Breast epithelium (tissue), 4 donors: ENCODE data around the gene CFAP20DC. TPM values are rescaled to one million over a fixed set of nuclear protein-coding genes. Genes with fewer than 3 reads are reported as not detected.
"Not testable (repeated sequence)": the region's sequence is repeated elsewhere in the genome, so short reads cannot be mapped to it uniquely, and the experiment has no call there.

Source experiments
- DNase-seq, 2 donors: peaks; one replicate each; pipeline ENCODE4 v3.0.0-alpha.2; 2019; ENCODE audit warnings: low spot score in 2 of 2
- H3K27ac ChIP-seq, 2 donors: fragments of 200-600 bp; sonication (generic) in 1 of 2; one replicate each; pipeline ENCODE4 v1.5.1; 2016 to 2019; ENCODE audit warnings: mild to moderate bottlenecking in 1 of 2
- H3K27me3 ChIP-seq, 2 donors: fragments of 200-600 bp; sonication (generic) in 1 of 2; one replicate each; pipeline versions ENCODE4 v1.5.1 to v1.6.0; 2017 to 2019; ENCODE audit warnings: control low read depth in 1 of 2, mild to moderate bottlenecking in 1 of 2
- H3K36me3 ChIP-seq: fragments of 200-600 bp; one replicate; pipeline ENCODE4 v1.5.1; 2019
- H3K4me1 ChIP-seq, 2 donors: fragments of 200-600 bp; sonication (generic); one replicate each; pipeline ENCODE4 v1.5.1; 2016 to 2019; ENCODE audit warnings: control low read depth in 1 of 2
- H3K4me3 ChIP-seq, 3 donors: fragments of 200-600 bp; sonication (generic); 1 replicate in 2 of 3; 2 replicates in 1 of 3; pipeline ENCODE4 v1.5.1; 2016 to 2019; ENCODE audit warnings: mild to moderate bottlenecking in 3 of 3, moderate library complexity in 2 of 3
- H3K9me3 ChIP-seq, 2 donors: fragments of 200-600 bp; sonication (generic) in 1 of 2; one replicate each; pipeline ENCODE4 v1.5.1; 2016 to 2019; ENCODE audit warnings: control low read depth in 1 of 2
- CTCF ChIP-seq, 3 donors: fragments of 450-650 bp; IDR thresholded peaks; one replicate each; pipeline ENCODE4 v1.5.1; 2016 to 2017; ENCODE audit warnings: antibody characterized with exemption in 3 of 3, mild to moderate bottlenecking in 3 of 3, moderate library complexity in 3 of 3
- POLR2A ChIP-seq: fragments of 450-650 bp; IDR thresholded peaks from one replicate; pipeline ENCODE4 v1.6.1; 2016; ENCODE audit warnings: antibody characterized with exemption, mild to moderate bottlenecking, moderate library complexity
- POLR2AphosphoS5 ChIP-seq, 3 donors: sonication (generic); formaldehyde crosslinking; IDR thresholded peaks; one replicate each; pipeline ENCODE4 v1.6.1; 2017; ENCODE audit warnings: antibody characterized with exemption in 3 of 3
- intact Hi-C: fragments of 100-400 bp; cut with DNase I; formaldehyde crosslinking; loops from one replicate; pipeline ENCODE4 v1.15.1; 2023; ENCODE audit warnings: low total_unique reads
- total RNA-seq, 3 donors: library from RNA; depleted of rRNA; stranded (reverse); fragments of >200 nt; gene quantifications; one replicate each; pipeline ENCODE4 v1.1.0, GENCODE V29; 2016

The CFAP20DC gene
- total RNA-seq, 3 donors from 2014 or later, result 0.44 to 3.3 (median 2.4) TPM

- peak overlapping the region; percentile 34 to 83 for H3K27ac ChIP-seq
- no peaks in the 10 kb centered on the region for H3K9me3 ChIP-seq
- peak in 1 of 2 donors; percentile 67 for DNase-seq
- no peaks in the 10 kb centered on the region for H3K36me3 ChIP-seq
- intact Hi-C loops, result loop anchor here (5.0 kb wide), 1 partner anchor 262 kb away; no protein-coding TSS in a partner anchor
- H3K4me1 ChIP-seq, result no peaks in the 10 kb centered on the region
- H3K4me3 ChIP-seq, result no peak overlapping the region
- TF ChIP-seq POLR2A (no peak), POLR2AphosphoS5 (IDR thresholded peaks at IDR 0.05) (peak in 1 of 3 donors; percentile 29)
- no peaks in the 10 kb centered on the region for H3K27me3 ChIP-seq
Measured at GRCh38 chr3:58704745-58705144, 345.1 kb downstream of the CFAP20DC start.

- DNase-seq, H3K27me3 ChIP-seq, H3K9me3 ChIP-seq, H3K4me1 ChIP-seq, H3K4me3 ChIP-seq, H3K36me3 ChIP-seq: not testable (repeated sequence)
- intact Hi-C loops, result loop anchor here (5.0 kb wide), 1 partner anchor 262 kb away; no protein-coding TSS in a partner anchor
- H3K27ac ChIP-seq, result peak overlapping the region; percentile 0 to 83
Measured at GRCh38 chr3:58704304-58704703, 345.5 kb downstream of the CFAP20DC start.

- Histone ChIP-seq H3K27me3 (no peaks in the 10 kb centered on the region), H3K36me3 (no peaks in the 10 kb centered on the region), H3K27ac (no peak overlapping the region), H3K9me3 (no peaks in the 10 kb centered on the region), H3K4me1 (no peaks in the 10 kb centered on the region), H3K4me3 (no peak overlapping the region)
- no peak for TF ChIP-seq POLR2AphosphoS5 (IDR thresholded peaks at IDR 0.05)
- no peak for TF ChIP-seq POLR2A
- TF ChIP-seq CTCF (IDR thresholded peaks at IDR 0.05), result no peak
- no peak for DNase-seq
- intact Hi-C loops, result no loop called here
Measured at GRCh38 chr3:58698246-58698645, 351.6 kb downstream of the CFAP20DC start.

GRCh38 chr3:58697561-58697960 is 352.3 kb downstream of the CFAP20DC start:
- intact Hi-C loops, result no loop called here
- H3K9me3 ChIP-seq, result no peaks in the 10 kb centered on the region
- H3K4me3 ChIP-seq, result no peak overlapping the region
- H3K4me1 ChIP-seq, result no peaks in the 10 kb centered on the region
- no peak overlapping the region for H3K27ac ChIP-seq
- DNase-seq, result no peak
- no peak for TF ChIP-seq CTCF (IDR thresholded peaks at IDR 0.05)
- no peak for TF ChIP-seq POLR2AphosphoS5 (IDR thresholded peaks at IDR 0.05)
- TF ChIP-seq POLR2A, result no peak
- no peaks in the 10 kb centered on the region for H3K27me3 ChIP-seq
- no peaks in the 10 kb centered on the region for H3K36me3 ChIP-seq

- H3K9me3 ChIP-seq, H3K4me3 ChIP-seq, intact Hi-C loops, DNase-seq, H3K4me1 ChIP-seq, H3K36me3 ChIP-seq, H3K27ac ChIP-seq, H3K27me3 ChIP-seq: not testable (repeated sequence)
Measured at GRCh38 chr3:58696813-58697212, 353.0 kb downstream of the CFAP20DC start.

- Histone ChIP-seq H3K27me3 (no peaks in the 10 kb centered on the region), H3K4me1 (no peaks in the 10 kb centered on the region), H3K36me3 (no peaks in the 10 kb centered on the region), H3K9me3 (peaks cover 0 to 7% of the 10 kb centered on the region in 2 donors), H3K4me3 (no peak overlapping the region), H3K27ac (no peak overlapping the region)
- DNase-seq, result no peak
- intact Hi-C loops, result no loop called here
- TF ChIP-seq POLR2A (no peak), CTCF (IDR thresholded peaks at IDR 0.05) (no peak), POLR2AphosphoS5 (IDR thresholded peaks at IDR 0.05) (no peak)
Measured at GRCh38 chr3:58696093-58696492, 353.7 kb downstream of the CFAP20DC start.

GRCh38 chr3:58695284-58695683 is 354.5 kb downstream of the CFAP20DC start:
- intact Hi-C loops, result not testable (repeated sequence)

More at GRCh38 chr3:58695284-58695683, 354.5 kb downstream of the CFAP20DC start:
- H3K9me3 ChIP-seq, H3K4me3 ChIP-seq, H3K4me1 ChIP-seq, H3K36me3 ChIP-seq, H3K27ac ChIP-seq, H3K27me3 ChIP-seq, DNase-seq: not testable (repeated sequence)
